IMR-90 (cell line): ENCODE measurements around the gene UBASH3B. TPM values are rescaled to one million over a fixed set of nuclear protein-coding genes. Genes with fewer than 3 reads are reported as not detected.

Experiments used
- ATAC-seq: fragments of 200-7000 bp; cut with Tn5 transposase; 2 replicates; pipeline ENCODE4 v1.9.1; 2020; ENCODE audit warnings: low read depth, mild to moderate bottlenecking, moderate library complexity
- BruUV-seq: library from RNA; stranded (reverse); fragments of 400-500 nt; replicated peaks from 2 replicates; lab custom pipeline; 2021; lab: Mats Ljungman, UMichigan
- CTCF ChIA-PET: fragments of 300-600 bp; formaldehyde crosslinking; extraction: SDS; loops from one replicate; lab custom pipeline; 2021; ENCODE audit warnings: antibody characterized with exemption; lab: Yijun Ruan, JAX
- POLR2A ChIA-PET: fragments of 300-600 bp; sonication (Branson Sonifier 250); formaldehyde crosslinking; loops from one replicate; lab custom pipeline; 2022; ENCODE audit warnings: antibody characterized with exemption; ENCODE audit not compliant: unreplicated experiment; lab: Charles Lee
- DNase-seq: peaks from one replicate; pipeline ENCODE4 v3.0.0; 2013
- H2AFZ ChIP-seq: replicated peaks from 2 replicates; pipeline ENCODE3; 2013; ENCODE audit warnings: low read length, mild to moderate bottlenecking; ENCODE audit not compliant: poor library complexity
- H2AK5ac ChIP-seq: 2 replicates; pipeline ENCODE4 v1.6.1; 2013; ENCODE audit warnings: low read depth, low read length, inconsistent platforms
- H2AK9ac ChIP-seq: replicated peaks from 2 replicates; pipeline ENCODE3; 2013; ENCODE audit warnings: mild to moderate bottlenecking, low read depth, low read length, moderate library complexity; ENCODE audit not compliant: poor library complexity
- H2BK120ac ChIP-seq: 2 replicates; pipeline ENCODE4 v1.6.1; 2013; ENCODE audit warnings: low read depth, low read length, inconsistent platforms
- H2BK15ac ChIP-seq: 3 replicates; pipeline ENCODE4 v1.6.1; 2013; ENCODE audit warnings: low read depth, low read length, inconsistent platforms
- H2BK20ac ChIP-seq: 2 replicates; pipeline ENCODE4 v1.6.1; 2013; ENCODE audit warnings: low read depth, mild to moderate bottlenecking, inconsistent platforms, low read length, moderate library complexity
- H2BK5ac ChIP-seq: 2 replicates; pipeline ENCODE4 v1.6.1; 2013; ENCODE audit warnings: mild to moderate bottlenecking, low read depth, low read length, inconsistent platforms; ENCODE audit not compliant: poor library complexity, severe bottlenecking
- H3K14ac ChIP-seq: replicated peaks from 2 replicates; pipeline ENCODE4 v1.6.1; 2013; ENCODE audit warnings: low read depth, low read length, inconsistent platforms
- H3K18ac ChIP-seq: 2 replicates; pipeline ENCODE4 v1.6.1; 2013; ENCODE audit warnings: low read depth, low read length, control low read depth
- H3K23ac ChIP-seq: 2 replicates; pipeline ENCODE4 v1.6.1; 2013; ENCODE audit warnings: low read depth, low read length, inconsistent platforms
- H3K27ac ChIP-seq: 2 replicates; pipeline ENCODE4 v1.5.1; 2013; ENCODE audit warnings: mild to moderate bottlenecking, control low read depth, low read length; ENCODE audit not compliant: insufficient read depth
- H3K27me3 ChIP-seq: 2 replicates; pipeline ENCODE4 v1.6.1; 2013; ENCODE audit warnings: low read length; ENCODE audit not compliant: control insufficient read depth, insufficient read depth
- H3K36me3 ChIP-seq: 2 replicates; pipeline ENCODE4 v1.6.1; 2013; ENCODE audit warnings: low read length, mixed read lengths; ENCODE audit not compliant: control insufficient read depth, insufficient read depth
- H3K4ac ChIP-seq: 2 replicates; pipeline ENCODE4 v1.6.1; 2013; ENCODE audit warnings: low read depth, low read length, inconsistent platforms
- H3K4me1 ChIP-seq: 2 replicates; pipeline ENCODE4 v1.6.1; 2013; ENCODE audit warnings: low read length, mixed read lengths; ENCODE audit not compliant: control insufficient read depth, insufficient read depth
- H3K4me2 ChIP-seq: 2 replicates; pipeline ENCODE4 v1.6.1; 2013; ENCODE audit warnings: low read depth, mild to moderate bottlenecking, control low read depth, low read length, moderate library complexity
- H3K4me3 ChIP-seq: 2 replicates; pipeline ENCODE4 v1.5.1; 2013; ENCODE audit warnings: low read depth, mild to moderate bottlenecking, control low read depth, low read length, moderate library complexity; ENCODE audit not compliant: insufficient read depth
- H3K56ac ChIP-seq: 2 replicates; pipeline ENCODE4 v1.6.1; 2013; ENCODE audit warnings: low read length, inconsistent platforms; ENCODE audit not compliant: insufficient read depth; ENCODE audit errors: extremely low read depth
- H3K79me1 ChIP-seq, 2 experiments: 2 replicates each; pipeline ENCODE4 v1.6.1; 2013; ENCODE audit warnings: low read length in 2 of 2, inconsistent platforms in 1 of 2, low read depth in 1 of 2
- H3K9ac ChIP-seq: 2 replicates; pipeline ENCODE4 v1.6.1; 2013; ENCODE audit warnings: low read depth, low read length, control low read depth
- H3K9me1 ChIP-seq: 2 replicates; pipeline ENCODE4 v1.6.1; 2013; ENCODE audit warnings: low read length, inconsistent platforms; ENCODE audit not compliant: insufficient read depth
- H3K9me3 ChIP-seq: 2 replicates; pipeline ENCODE4 v1.6.1; 2013; ENCODE audit warnings: low read length; ENCODE audit not compliant: control insufficient read depth, insufficient read depth
- H4K20me1 ChIP-seq: 2 replicates; pipeline ENCODE4 v1.6.1; 2013; ENCODE audit warnings: low read length, inconsistent platforms; ENCODE audit not compliant: insufficient read depth
- H4K5ac ChIP-seq: 2 replicates; pipeline ENCODE4 v1.6.1; 2013; ENCODE audit warnings: mild to moderate bottlenecking, low read depth, low read length, control low read depth
- H4K8ac ChIP-seq, 2 experiments: 2 replicates each; pipeline ENCODE4 v1.6.1; 2013; ENCODE audit warnings: low read depth in 2 of 2, low read length in 2 of 2, control low read depth in 1 of 2, inconsistent platforms in 1 of 2
- H4K91ac ChIP-seq: 2 replicates; pipeline ENCODE4 v1.6.1; 2013; ENCODE audit warnings: low read depth, low read length, inconsistent platforms; ENCODE audit not compliant: insufficient read depth
- BHLHE40 ChIP-seq: fragments of 150-350 bp; IDR thresholded peaks from 2 replicates; pipeline ENCODE4 v1.6.1; 2016; ENCODE audit warnings: mild to moderate bottlenecking, low read depth, low read length
- CHD1 ChIP-seq: IDR thresholded peaks from 2 replicates; pipeline ENCODE4 v1.6.1; 2012; ENCODE audit warnings: low read depth, low read length, improper control_type of control experiment
- POLR2A ChIP-seq: IDR thresholded peaks from 2 replicates; pipeline ENCODE4 v1.6.1; 2012; ENCODE audit warnings: mild to moderate bottlenecking, low read depth, low read length
- RCOR1 ChIP-seq: IDR thresholded peaks from 2 replicates; pipeline ENCODE4 v1.6.1; 2012; ENCODE audit warnings: mild to moderate bottlenecking, low read length, improper control_type of control experiment; ENCODE audit not compliant: insufficient replicate concordance
- RFX5 ChIP-seq: IDR thresholded peaks from 2 replicates; pipeline ENCODE4 v1.8.0; 2012; ENCODE audit warnings: low read depth, mild to moderate bottlenecking, low read length, moderate library complexity
- SMC3 ChIP-seq: fragments of 150-350 bp; IDR thresholded peaks from 2 replicates; pipeline ENCODE4 v1.6.1; 2016; ENCODE audit warnings: low read depth, mild to moderate bottlenecking, antibody characterized with exemption, low read length, moderate library complexity
- USF2 ChIP-seq: fragments of 150-350 bp; IDR thresholded peaks from 2 replicates; pipeline ENCODE4 v1.6.1; 2017; ENCODE audit warnings: mild to moderate bottlenecking, antibody characterized with exemption, low read length, low read depth
- WGBS, 2 experiments: methylation state at CpG; one replicate each; pipeline versions ENCODE4 v1.1.5 to v1.1.7; 2013; ENCODE audit warnings: missing lambda C conversion rate in 2 of 2; ENCODE audit not compliant: insufficient read length in 1 of 2; ENCODE audit errors: extremely low coverage in 2 of 2; 5-methylcytosine and 5-hydroxymethylcytosine counted together
- dilution Hi-C: fragments of 300-500 bp; cut with HindIII; formaldehyde crosslinking; loops from one replicate; pipeline ENCODE4 v1.14.3; 2018; ENCODE audit warnings: low sequenced_read_pairs; ENCODE audit not compliant: unreplicated experiment
- in situ Hi-C: fragments of 300-500 bp; cut with MboI; formaldehyde crosslinking; loops from 3 replicates; pipeline ENCODE4 v1.14.3; 2019; ENCODE audit warnings: low sequenced_read_pairs, inconsistent platforms, mixed read lengths
- intact Hi-C: fragments of 100-400 bp; cut with micrococcal nuclease; formaldehyde crosslinking; loops from 2 replicates; pipeline ENCODE4 v1.10.0; 2022
- polyA plus RNA-seq, 3 experiments: library from polyadenylated mRNA; depleted of rRNA; stranded (reverse); fragments of >200 nt; gene quantifications; 2 replicates each; pipeline ENCODE4 v1.2.3, GENCODE V29; 2012; ENCODE audit warnings: low replicate concordance in 1 of 3
- total RNA-seq: library from RNA; depleted of rRNA; stranded (reverse); fragments of >200 nt; gene quantifications from 2 replicates; pipeline ENCODE4 v1.2.3, GENCODE V29; 2012

The UBASH3B gene
- total and polyA plus RNA-seq, 2 of the 4 experiments (the other 2 are of a cell fraction): 27.2 to 48.0 TPM

GRCh38 chr11:122758339-122758738 lies 102.8 kb downstream of the UBASH3B start:
- H4K8ac ChIP-seq: no peak overlapping the region
- in situ Hi-C loops: no loop called here
- WGBS, 2 experiments: no CpG with 5 or more reads among the region's 8 CpGs
- H2BK5ac ChIP-seq: no peak overlapping the region
- no peak overlapping the region for H3K23ac ChIP-seq
- H3K18ac ChIP-seq: no peak overlapping the region
- no peak overlapping the region for H2BK20ac ChIP-seq
- TF ChIP-seq USF2 (no peak), POLR2A (no peak), RCOR1 (no peak), CHD1 (no peak), BHLHE40 (no peak), RFX5 (no peak), SMC3 (no peak)
- H3K9ac ChIP-seq: no peak overlapping the region
- ChIA-PET CTCF (interaction anchor here (1.4 kb wide), 1 partner anchor 13 kb away, joined by 4 read pairs; no protein-coding TSS in a partner anchor), POLR2A (no interaction called here)
- no peak overlapping the region for H4K91ac ChIP-seq
- H3K9me1 ChIP-seq: peaks cover 15% of the 10 kb centered on the region; the same call in 1 of the 2 replicates
- BruUV-seq: no TSS peak
- H2AK5ac ChIP-seq: no peak overlapping the region
- peaks cover 43 to 78% of the 10 kb centered on the region in 2 experiments for H3K79me1 ChIP-seq
- no peak overlapping the region for H3K27ac ChIP-seq
- no peak overlapping the region for H2AK9ac ChIP-seq
- H3K4me2 ChIP-seq: no peak overlapping the region
- H2BK120ac ChIP-seq: no peak overlapping the region
- H3K36me3 ChIP-seq: no peaks in the 10 kb centered on the region
- H3K4me3 ChIP-seq: no peak overlapping the region
- no peak overlapping the region for H2BK15ac ChIP-seq
- ATAC-seq (no peak; the same call in 1 of the 2 replicates), DNase-seq (no peak)
- H3K4me1 ChIP-seq: no peaks in the 10 kb centered on the region; the same call in 1 of the 2 replicates
- no peaks in the 10 kb centered on the region for H3K27me3 ChIP-seq
- intact Hi-C loops: no loop called here
- H3K14ac ChIP-seq: no peak overlapping the region
- H3K9me3 ChIP-seq: no peaks in the 10 kb centered on the region
- no peak overlapping the region for H2AFZ ChIP-seq
- H3K4ac ChIP-seq: no peak overlapping the region; the same call in 1 of the 2 replicates
- H4K20me1 ChIP-seq: peaks cover 22% of the 10 kb centered on the region
- H3K56ac ChIP-seq: no peak overlapping the region
- dilution Hi-C loops: no loop called here
- no peak overlapping the region for H4K5ac ChIP-seq
